Activated CD4-positive, alpha-beta T cell treated with anti-CD3 and anti-CD28 coated beads, Interleukin-2, Interleukin-6, amounts not matched to agents 100 ng/mL and 50 ng/mL, durations not matched to agents 16 hours and 8 hours (primary cell): ENCODE measurements around the gene ADPRHL1.
A peak's percentile ranks its signal among the peaks of the same experiment; 100 is the strongest.
"Not testable (repeated sequence)": the region's sequence is repeated elsewhere in the genome, so short reads cannot be mapped to it uniquely, and the experiment has no call there.

Experiments used
- DNase-seq: peaks from one replicate; pipeline ENCODE4 v3.0.0-alpha.2; 2020

The ADPRHL1 gene

GRCh38 chr13:113398963-113399754 is 54.1 kb downstream of the ADPRHL1 start:
- no peak for DNase-seq

- DNase-seq: no peak
Observed at GRCh38 chr13:113397608-113398425, 55.5 kb downstream of the ADPRHL1 start.

GRCh38 chr13:113394339-113394640 is 59.0 kb downstream of the ADPRHL1 start:
- no peak for DNase-seq

GRCh38 chr13:113393563-113394338 is 59.5 kb downstream of the ADPRHL1 start:
- DNase-seq: peak; percentile 87

- no peak for DNase-seq
Observed at GRCh38 chr13:113393226-113393562, 60.1 kb downstream of the ADPRHL1 start.

- DNase-seq: no peak
Observed at GRCh38 chr13:113390874-113391497, 62.3 kb downstream of the ADPRHL1 start.

- DNase-seq: not testable (repeated sequence)
Observed at GRCh38 chr13:113389586-113389985, 63.7 kb downstream of the ADPRHL1 start.

GRCh38 chr13:113387396-113387795 is 65.9 kb downstream of the ADPRHL1 start:
- DNase-seq: no peak

GRCh38 chr13:113383089-113383488 is 70.2 kb downstream of the ADPRHL1 start:
- no peak for DNase-seq

- DNase-seq: not testable (repeated sequence)
Observed at GRCh38 chr13:113382542-113382941, 70.7 kb downstream of the ADPRHL1 start.

GRCh38 chr13:113378825-113379224 is 74.5 kb downstream of the ADPRHL1 start:
- DNase-seq: no peak

- no peak for DNase-seq
Observed at GRCh38 chr13:113374511-113375175, 78.6 kb downstream of the ADPRHL1 start.

- no peak for DNase-seq
Observed at GRCh38 chr13:113373811-113374485, 79.3 kb downstream of the ADPRHL1 start.

GRCh38 chr13:113371701-113372100 is 81.6 kb downstream of the ADPRHL1 start:
- DNase-seq: not testable (repeated sequence)

GRCh38 chr13:113371061-113371460 is 82.2 kb downstream of the ADPRHL1 start:
- no peak for DNase-seq

GRCh38 chr13:113369881-113370280 is 83.4 kb downstream of the ADPRHL1 start:
- no peak for DNase-seq

- DNase-seq: no peak
Observed at GRCh38 chr13:113369189-113369588, 84.1 kb downstream of the ADPRHL1 start.

GRCh38 chr13:113368353-113368752 is 84.9 kb downstream of the ADPRHL1 start:
- not testable (repeated sequence) for DNase-seq

- no peak for DNase-seq
Observed at GRCh38 chr13:113367771-113368170, 85.5 kb downstream of the ADPRHL1 start.

GRCh38 chr13:113367020-113367560 is 86.2 kb downstream of the ADPRHL1 start:
- DNase-seq: no peak

- DNase-seq: no peak
Observed at GRCh38 chr13:113365971-113366588, 87.2 kb downstream of the ADPRHL1 start.
